SH-SY5Y (cell line): ENCODE data around the gene CAPS2.

Source experiments
- GATA2 ChIP-seq: IDR thresholded peaks from 2 replicates; pipeline ENCODE4 v1.6.1; 2011; ENCODE audit warnings: mild to moderate bottlenecking, low read depth, low read length
- GATA3 ChIP-seq: IDR thresholded peaks from 2 replicates; pipeline ENCODE4 v1.6.1; 2011; ENCODE audit warnings: low read depth, mild to moderate bottlenecking, low read length, moderate library complexity

The CAPS2 gene

GRCh38 chr12:75269209-75269608 lies 60.9 kb downstream of the CAPS2 start:
- TF ChIP-seq GATA2 = no peak
- no peak for TF ChIP-seq GATA3

GRCh38 chr12:75260316-75260715 lies 69.8 kb downstream of the CAPS2 start:
- TF ChIP-seq GATA3 (no peak), GATA2 (no peak)

DNA sequence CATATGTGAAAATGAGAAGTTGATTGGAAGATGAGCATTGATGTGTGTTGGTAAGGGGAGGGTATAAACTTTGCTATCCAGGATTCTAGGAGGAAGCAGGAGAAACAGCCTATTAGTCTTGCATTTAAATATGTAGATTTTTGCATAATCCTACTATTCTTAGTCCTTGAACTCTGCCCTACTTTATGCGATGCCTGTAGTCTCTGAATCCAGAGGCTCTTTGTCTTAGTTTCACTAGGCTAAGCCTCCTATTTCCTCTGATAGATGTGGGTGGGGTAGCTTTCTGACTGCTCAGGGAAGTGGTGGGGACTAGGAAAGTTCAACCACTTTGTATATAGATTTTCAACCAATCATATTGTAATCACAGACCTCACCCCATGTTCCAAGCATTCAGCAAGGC lies 71.0 kb downstream of the CAPS2 start:
- no peak for TF ChIP-seq GATA3
- no peak for TF ChIP-seq GATA2

GRCh38 chr12:75257510-75257909 lies 72.6 kb downstream of the CAPS2 start:
- TF ChIP-seq GATA2 (no peak), GATA3 (no peak)

GRCh38 chr12:75245108-75245507 lies 85.0 kb downstream of the CAPS2 start:
- TF ChIP-seq GATA2 (no peak), GATA3 (no peak)

- no peak for TF ChIP-seq GATA3
- no peak for TF ChIP-seq GATA2
Measured at GRCh38 chr12:75239987-75240386, 90.1 kb downstream of the CAPS2 start.

- no peak for TF ChIP-seq GATA3
- TF ChIP-seq GATA2 = no peak
Measured at GRCh38 chr12:75236206-75236605, 93.9 kb downstream of the CAPS2 start.

DNA sequence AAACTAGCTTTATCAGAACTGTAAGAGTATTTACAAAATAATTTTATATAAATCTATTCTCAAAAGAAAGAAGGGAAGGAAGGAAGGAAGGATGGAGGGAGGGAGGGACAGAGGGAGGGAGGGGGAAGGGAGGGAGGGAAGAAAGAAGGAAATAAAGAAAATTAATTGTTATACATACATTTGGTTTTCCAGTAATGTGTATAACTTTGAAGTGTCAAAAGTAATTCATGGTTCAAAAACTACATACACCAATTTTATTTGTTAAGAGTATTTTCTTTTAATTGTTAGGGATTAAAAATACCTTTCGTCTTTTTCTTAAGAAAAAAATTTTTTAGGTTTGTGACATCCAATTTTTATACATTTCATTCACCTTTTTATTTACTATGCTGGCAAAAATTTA lies 103.0 kb downstream of the CAPS2 start:
- TF ChIP-seq GATA3 (no peak), GATA2 (no peak)
